ENCODE measurements around the gene ZNF778. TPM values are rescaled to one million over a fixed set of nuclear protein-coding genes. Genes with fewer than 3 reads are reported as not detected.

Gene ZNF778
- total and polyA plus RNA-seq, 2 of the 13 experiments (the other 11 are each of a cell fraction or from before 2014, with no cell fraction given): 3.8 to 7.2 TPM

- H3K27me3 ChIP-seq (ENCODE audit: control insufficient read depth in 1 of 2, insufficient read depth in 2 of 2, low read length in 2 of 2): no peaks in the 10 kb centered on the region
- DNase-seq (ENCODE audit: low spot score) (no peak), FAIRE-seq (no peak), ATAC-seq (no peak)
- no peak overlapping the region for H3K27ac ChIP-seq (ENCODE audit: extremely low read length, insufficient read depth, low read length)
- H3K4me1 ChIP-seq (ENCODE audit: insufficient read depth, low read length): peaks cover 19% of the 10 kb centered on the region
- POLR2A ChIA-PET: no interaction called here
- no TSS peak for BruUV-seq (replicated peaks)
- H3K4me2 ChIP-seq (ENCODE audit: low read depth, low read length): no peak overlapping the region
- no peaks in the 10 kb centered on the region for H4K20me1 ChIP-seq (ENCODE audit: insufficient read depth, low read length)
- in situ Hi-C loops (cut with HindIII; ENCODE audit: extremely low pct_ligation_motif_present, low pct_unique_long_range_greater_than_20kb): no loop called here
- peaks cover 7% of the 10 kb centered on the region for H3K79me2 ChIP-seq (ENCODE audit: insufficient read depth, low read length)
- intact Hi-C loops (cut with micrococcal nuclease; ENCODE audit: unreplicated experiment): no loop called here
- no peak overlapping the region for H2AFZ ChIP-seq (ENCODE audit: low read length)
- H3K9ac ChIP-seq (ENCODE audit: insufficient read depth, low read depth, low read length): no peak overlapping the region
- TF ChIP-seq ZNF646 (CRISPR knock-in tag; IDR thresholded peaks at IDR 0.05) (no peak), HNRNPK (IDR thresholded peaks at IDR 0.05; ENCODE audit: low read depth, low read length, poor library complexity, severe bottlenecking) (no peak), GABPA (IDR thresholded peaks at IDR 0.05; ENCODE audit: low read depth, low read length) (no peak), GABPA (CRISPR knock-in tag; IDR thresholded peaks at IDR 0.05; ENCODE audit: low read depth) (no peak), PHF21A (CRISPR knock-in tag; IDR thresholded peaks at IDR 0.05) (no peak)
- no peaks in the 10 kb centered on the region for H3K9me3 ChIP-seq (ENCODE audit: low read length)
- no peak overlapping the region for H3K4me3 ChIP-seq (replicated peaks in 1 of 3; ENCODE audit: insufficient read depth in 1 of 3, low read depth in 2 of 3, low read length in 3 of 3)
- WGBS (ENCODE audit: low lambda C conversion rate): 95% methylated on average over 31 of the region's 44 CpGs
- H3K36me3 ChIP-seq (replicated peaks in 1 of 2; ENCODE audit: control insufficient read depth in 1 of 2, insufficient read depth in 2 of 2, low read length in 2 of 2): no peaks in the 10 kb centered on the region
- CTCF ChIA-PET (ENCODE audit: low intra/inter-chr PET ratio, low total read pairs): no interaction called here
Observed at GRCh38 chr16:89257281-89257731, 39.8 kb downstream of the ZNF778 start.

Data from HepG2 (cell line).